Neural cell (in vitro differentiated cells): ENCODE results near the gene CDCA7L. TPM values are rescaled to one million over a fixed set of nuclear protein-coding genes. Genes with fewer than 3 reads are reported as not detected.

ENCODE experiments used
- H2AFZ ChIP-seq: fragments of 200-600, 300-800 bp; sonication (generic), shearing (Covaris generic); 2 replicates; pipeline ENCODE4 v1.6.0; 2014; ENCODE audit warnings: low read depth, mild to moderate bottlenecking, antibody characterized with exemption, low read length, moderate library complexity
- H3F3A ChIP-seq: fragments of 200-600 bp; shearing (Covaris generic); 2 replicates; pipeline ENCODE4 v1.6.1; 2016; ENCODE audit warnings: mild to moderate bottlenecking, moderate library complexity, mixed read lengths, antibody characterized with exemption, low read length; ENCODE audit not compliant: insufficient read depth, poor library complexity, severe bottlenecking
- H3K27ac ChIP-seq: fragments of 200-600, 300-800 bp; sonication (generic), shearing (Covaris generic); 2 replicates; pipeline ENCODE4 v1.5.1; 2014; ENCODE audit warnings: mild to moderate bottlenecking, low read length, moderate library complexity
- H3K27me3 ChIP-seq: fragments of 300-800, 200-600 bp; sonication (generic), shearing (Covaris generic); 2 replicates; pipeline ENCODE4 v1.6.0; 2014; ENCODE audit warnings: mild to moderate bottlenecking, low read depth, low read length, moderate library complexity; ENCODE audit not compliant: insufficient read depth
- H3K36me3 ChIP-seq: fragments of 300-800, 200-600 bp; sonication (generic), shearing (Covaris generic); 2 replicates; pipeline ENCODE4 v1.5.1; 2014; ENCODE audit warnings: mild to moderate bottlenecking, antibody characterized with exemption, low read length, moderate library complexity; ENCODE audit not compliant: insufficient read depth
- H3K4me2 ChIP-seq: fragments of 300-800, 200-600 bp; sonication (generic), shearing (Covaris generic); 2 replicates; pipeline ENCODE4 v1.6.0; 2014; ENCODE audit warnings: mild to moderate bottlenecking, low read length
- H3K4me3 ChIP-seq: fragments of 300-800, 200-600 bp; sonication (generic), shearing (Covaris generic); 2 replicates; pipeline ENCODE4 v1.5.1; 2014; ENCODE audit warnings: mild to moderate bottlenecking, low read length, moderate library complexity
- H3K79me2 ChIP-seq: fragments of 200-600 bp; shearing (Covaris generic); replicated peaks from 2 replicates; pipeline ENCODE4 v1.6.0; 2014; ENCODE audit warnings: mild to moderate bottlenecking, low read length, moderate library complexity; ENCODE audit not compliant: insufficient read depth
- H3K9ac ChIP-seq: fragments of 300-800, 200-600 bp; sonication (generic), shearing (Covaris generic); 2 replicates; pipeline ENCODE4 v1.6.1; 2016; ENCODE audit warnings: mild to moderate bottlenecking, low read length, mixed read lengths
- H3K9me2 ChIP-seq: fragments of 200-600 bp; shearing (Covaris generic); 2 replicates; pipeline ENCODE4 v1.6.1; 2016; ENCODE audit warnings: mild to moderate bottlenecking, low read length, mixed read lengths; ENCODE audit not compliant: insufficient read depth
- H3K9me3 ChIP-seq: fragments of 200-600, 300-800 bp; sonication (generic), shearing (Covaris generic); 2 replicates; pipeline ENCODE4 v1.6.1; 2016; ENCODE audit warnings: mild to moderate bottlenecking, mixed run types, low read length, moderate library complexity, mixed read lengths
- H4K20me1 ChIP-seq: fragments of 200-600 bp; shearing (Covaris generic); 2 replicates; pipeline ENCODE4 v1.6.1; 2016; ENCODE audit warnings: mild to moderate bottlenecking, mixed run types; ENCODE audit not compliant: insufficient read depth
- EP300 ChIP-seq: fragments of 450-650 bp; conservative IDR thresholded peaks from 2 replicates; pipeline ENCODE4 v1.6.1; 2014; ENCODE audit warnings: antibody characterized with exemption, mild to moderate bottlenecking, moderate library complexity; ENCODE audit not compliant: poor library complexity, severe bottlenecking
- EZH2 ChIP-seq: fragments of 200-600, 300-800 bp; shearing (Covaris generic), sonication (generic); IDR thresholded peaks from 2 replicates; pipeline ENCODE4 v1.6.1; 2014; ENCODE audit warnings: antibody characterized with exemption, low read length, borderline replicate concordance, mild to moderate bottlenecking; ENCODE audit not compliant: insufficient read depth, poor library complexity, severe bottlenecking
- MXI1 ChIP-seq: fragments of 450-650 bp; conservative IDR thresholded peaks from 2 replicates; pipeline ENCODE4 v1.6.1; 2014; ENCODE audit warnings: antibody characterized with exemption, mild to moderate bottlenecking; ENCODE audit not compliant: poor library complexity, severe bottlenecking
- POLR2AphosphoS5 ChIP-seq: IDR thresholded peaks from 2 replicates; pipeline ENCODE4 v1.6.1; 2012
- RAD21 ChIP-seq: fragments of 450-650 bp; conservative IDR thresholded peaks from 2 replicates; pipeline ENCODE4 v1.6.1; 2014; ENCODE audit warnings: antibody characterized with exemption, mild to moderate bottlenecking, moderate library complexity
- REST ChIP-seq: IDR thresholded peaks from 2 replicates; pipeline ENCODE4 v1.6.1; 2012; ENCODE audit warnings: borderline replicate concordance
- SMC3 ChIP-seq: fragments of 450-650 bp; conservative IDR thresholded peaks from 2 replicates; pipeline ENCODE4 v1.6.1; 2014; ENCODE audit warnings: antibody characterized with exemption, mild to moderate bottlenecking, moderate library complexity; ENCODE audit not compliant: poor library complexity
- TAF1 ChIP-seq: IDR thresholded peaks from 2 replicates; pipeline ENCODE4 v1.6.1; 2012; ENCODE audit warnings: low read depth
- polyA plus RNA-seq: library from polyadenylated mRNA; depleted of rRNA; stranded (reverse); fragments of >200 nt; gene quantifications from 2 replicates; pipeline ENCODE4 v1.2.3, GENCODE V29; 2014
- TF ChIP-seq, protein P1 (sequence below): fragments of 450-650 bp; IDR thresholded peaks from 2 replicates; pipeline ENCODE4 v1.5.1; 2014; ENCODE audit warnings: antibody characterized with exemption, mild to moderate bottlenecking, moderate library complexity; ENCODE audit not compliant: poor library complexity, severe bottlenecking

The CDCA7L gene
- polyA plus RNA-seq, 1 donor from 2014 or later: 3.4 TPM

DNA sequence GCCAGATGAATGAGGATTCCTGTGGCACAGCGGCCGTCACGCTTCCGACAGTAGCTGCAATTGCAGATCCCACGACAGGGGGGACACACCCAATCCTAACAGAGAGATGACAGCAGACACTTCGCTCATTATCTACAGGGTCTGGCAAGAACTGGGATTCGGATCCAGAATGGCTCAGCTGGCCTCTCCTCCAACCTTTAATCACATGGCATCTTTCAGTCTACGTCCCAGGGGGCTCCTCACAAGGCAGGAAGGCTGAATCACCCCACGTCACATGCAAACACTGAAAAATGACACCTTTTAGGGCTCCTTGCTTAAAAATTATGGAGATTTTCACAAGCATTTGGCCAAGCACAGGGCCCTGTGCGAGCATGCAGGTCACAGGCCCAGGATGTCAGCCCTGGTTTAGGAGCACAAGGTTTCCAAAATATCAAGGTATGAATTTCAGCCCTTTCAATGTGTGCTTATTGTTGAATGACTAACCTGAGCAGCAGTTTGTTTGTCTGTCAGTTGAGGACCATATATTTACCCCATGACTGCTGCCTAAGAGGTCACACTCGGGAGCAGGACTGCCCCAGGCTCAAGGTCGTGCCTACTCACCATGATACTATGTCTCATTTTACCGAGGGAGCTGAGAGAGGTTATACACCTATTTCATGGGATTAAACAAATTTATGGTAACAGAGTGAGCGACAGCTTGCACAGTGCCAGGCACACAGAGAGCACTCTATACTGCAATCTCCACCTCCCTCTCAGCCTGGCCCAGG is 42.5 kb downstream of the CDCA7L start:
- no peak for TF ChIP-seq REST
- TF ChIP-seq RAD21: no peak
- no peak for TF ChIP-seq EZH2
- TF ChIP-seq TAF1: no peak
- TF ChIP-seq, protein P1, sequence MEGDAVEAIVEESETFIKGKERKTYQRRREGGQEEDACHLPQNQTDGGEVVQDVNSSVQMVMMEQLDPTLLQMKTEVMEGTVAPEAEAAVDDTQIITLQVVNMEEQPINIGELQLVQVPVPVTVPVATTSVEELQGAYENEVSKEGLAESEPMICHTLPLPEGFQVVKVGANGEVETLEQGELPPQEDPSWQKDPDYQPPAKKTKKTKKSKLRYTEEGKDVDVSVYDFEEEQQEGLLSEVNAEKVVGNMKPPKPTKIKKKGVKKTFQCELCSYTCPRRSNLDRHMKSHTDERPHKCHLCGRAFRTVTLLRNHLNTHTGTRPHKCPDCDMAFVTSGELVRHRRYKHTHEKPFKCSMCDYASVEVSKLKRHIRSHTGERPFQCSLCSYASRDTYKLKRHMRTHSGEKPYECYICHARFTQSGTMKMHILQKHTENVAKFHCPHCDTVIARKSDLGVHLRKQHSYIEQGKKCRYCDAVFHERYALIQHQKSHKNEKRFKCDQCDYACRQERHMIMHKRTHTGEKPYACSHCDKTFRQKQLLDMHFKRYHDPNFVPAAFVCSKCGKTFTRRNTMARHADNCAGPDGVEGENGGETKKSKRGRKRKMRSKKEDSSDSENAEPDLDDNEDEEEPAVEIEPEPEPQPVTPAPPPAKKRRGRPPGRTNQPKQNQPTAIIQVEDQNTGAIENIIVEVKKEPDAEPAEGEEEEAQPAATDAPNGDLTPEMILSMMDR: no peak
- TF ChIP-seq POLR2AphosphoS5: no peak
- no peak for TF ChIP-seq MXI1
- no peak for TF ChIP-seq EP300
- no peak for TF ChIP-seq SMC3
- no peaks in the 10 kb centered on the region for H3K9me2 ChIP-seq

GRCh38 chr7:21902240-21902639 is 43.5 kb downstream of the CDCA7L start:
- H3K27ac ChIP-seq: no peak overlapping the region
- no peaks in the 10 kb centered on the region for H3K27me3 ChIP-seq
- no peaks in the 10 kb centered on the region for H3K9me3 ChIP-seq
- H3K9me2 ChIP-seq: no peaks in the 10 kb centered on the region
- no peak for TF ChIP-seq REST
- TF ChIP-seq, protein P1: no peak
- H3K79me2 ChIP-seq: no peaks in the 10 kb centered on the region
- no peak overlapping the region for H3K4me2 ChIP-seq
- H2AFZ ChIP-seq: no peak overlapping the region
- H4K20me1 ChIP-seq: no peaks in the 10 kb centered on the region
- H3K36me3 ChIP-seq: no peaks in the 10 kb centered on the region
- no peak overlapping the region for H3K4me3 ChIP-seq
- H3F3A ChIP-seq: no peaks in the 10 kb centered on the region
- H3K9ac ChIP-seq: no peak overlapping the region

More for the DNA sequence above, 42.5 kb downstream of the CDCA7L start:
- Histone ChIP-seq H3K27me3 (no peaks in the 10 kb centered on the region), H3K4me2 (no peak overlapping the region), H3K4me3 (no peak overlapping the region), H3F3A (no peaks in the 10 kb centered on the region), H2AFZ (no peak overlapping the region), H3K27ac (no peak overlapping the region), H3K36me3 (no peaks in the 10 kb centered on the region), H3K9me3 (no peaks in the 10 kb centered on the region), H3K79me2 (no peaks in the 10 kb centered on the region), H3K9ac (no peak overlapping the region), H4K20me1 (no peaks in the 10 kb centered on the region)
